Measurements from ENCODE around the gene CHN2.
"Not testable (repeated sequence)": the region's sequence is repeated elsewhere in the genome, so short reads cannot be mapped to it uniquely, and the experiment has no call there.

CHN2 gene

DNA sequence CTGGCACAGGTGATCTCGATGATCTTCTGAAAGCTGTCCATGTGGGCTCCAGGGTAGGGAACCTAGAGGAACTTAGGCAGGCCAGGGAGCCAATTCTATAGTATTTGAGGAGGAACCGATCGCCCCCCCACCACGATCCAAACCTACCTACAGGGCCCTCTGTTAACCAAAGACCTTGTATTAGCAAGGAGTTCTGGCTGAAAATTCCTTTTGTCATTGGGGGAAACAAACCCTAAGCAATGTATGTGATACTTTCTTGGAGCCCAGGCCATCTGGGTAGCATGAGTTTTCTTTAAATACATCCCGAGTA, 62.1 kb downstream of the CHN2 start:
- DNase-seq (ENCODE audit: low spot score): no peak

DNA sequence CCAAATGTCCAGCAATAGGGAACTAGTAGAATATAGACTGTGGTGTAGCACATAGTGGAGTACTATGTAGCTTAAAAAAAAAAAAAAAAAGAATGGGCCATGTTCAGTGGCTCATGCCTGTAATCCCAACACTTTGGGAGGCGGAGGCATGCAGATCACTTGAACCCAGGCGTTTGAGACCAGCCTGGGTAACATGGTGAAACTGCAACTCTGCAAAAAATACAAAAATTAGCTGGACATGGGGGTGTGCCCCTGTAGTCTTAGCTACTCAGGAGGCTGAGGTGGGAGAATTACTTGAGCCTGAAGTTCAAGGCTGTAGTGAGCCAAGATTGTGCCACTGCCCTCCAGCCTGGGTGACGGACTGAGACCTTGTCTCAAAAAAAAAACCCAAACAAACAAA, 64.4 kb downstream of the CHN2 start:
- no peak for DNase-seq (ENCODE audit: low spot score)

DNA sequence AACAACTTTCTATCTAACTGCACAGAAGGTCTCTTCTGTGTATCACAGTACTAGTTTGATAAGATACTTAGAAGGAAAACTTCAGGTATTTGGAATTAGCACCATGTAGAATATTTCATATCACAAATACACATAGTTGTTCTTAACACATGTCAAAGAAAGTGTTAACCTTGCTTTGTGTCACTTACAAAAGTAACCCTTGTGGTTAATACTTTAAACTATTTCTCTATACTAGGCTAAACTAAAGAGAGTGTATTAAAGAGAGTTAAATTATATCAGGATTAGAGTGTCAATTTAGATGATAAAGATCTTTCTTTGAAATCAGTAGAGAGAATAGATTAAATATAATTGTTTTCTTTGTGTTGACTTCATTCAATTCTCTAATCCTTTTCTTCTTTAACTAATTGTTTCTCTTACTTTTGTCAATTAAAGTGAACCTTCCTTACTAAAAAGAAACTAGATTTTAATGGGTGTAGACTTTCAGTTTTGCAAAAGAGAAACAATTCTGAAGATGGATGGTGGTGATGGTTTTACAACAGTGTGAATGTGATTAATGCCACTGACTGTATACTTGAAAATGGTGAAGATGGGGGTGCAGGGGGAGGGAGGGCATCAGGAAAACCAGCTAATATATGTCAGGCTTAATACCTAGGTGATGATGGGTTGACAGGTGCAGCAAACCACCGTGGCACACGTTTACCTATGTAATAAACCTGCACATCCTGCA, 67.8 kb downstream of the CHN2 start:
- DNase-seq (ENCODE audit: low spot score): no peak

DNA sequence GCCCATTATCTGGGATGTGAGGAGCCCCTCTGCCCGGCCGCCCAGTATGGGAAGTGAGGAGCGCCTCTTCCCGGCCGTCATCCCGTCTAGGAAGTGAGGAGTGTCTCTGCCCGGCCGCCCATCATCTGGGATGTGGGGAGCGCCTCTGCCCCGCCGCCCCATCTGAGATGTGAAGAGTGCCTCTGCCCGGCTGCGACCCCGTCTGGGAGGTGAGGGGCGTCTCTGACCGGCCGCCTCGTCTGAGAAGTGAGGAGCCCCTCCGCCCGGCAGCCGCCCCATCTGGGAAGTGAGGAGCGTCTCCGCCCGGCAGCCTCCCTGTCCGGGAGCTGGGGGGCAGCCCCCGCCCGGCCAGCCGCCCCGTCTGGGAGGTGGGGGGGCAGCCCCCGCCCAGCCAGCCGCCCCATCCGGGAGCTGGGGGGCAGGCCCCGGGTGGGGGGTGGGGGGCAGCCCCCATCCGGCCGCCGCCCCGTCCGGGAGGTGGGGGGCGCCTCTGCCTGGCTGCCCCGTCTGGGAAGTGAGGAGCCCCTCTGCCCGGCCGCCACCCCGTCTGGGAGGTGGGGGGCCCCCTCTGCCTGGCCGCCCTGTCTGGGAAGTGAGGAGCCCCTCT, 69.1 kb downstream of the CHN2 start:
- not testable (repeated sequence) for DNase-seq (ENCODE audit: low spot score)

DNA sequence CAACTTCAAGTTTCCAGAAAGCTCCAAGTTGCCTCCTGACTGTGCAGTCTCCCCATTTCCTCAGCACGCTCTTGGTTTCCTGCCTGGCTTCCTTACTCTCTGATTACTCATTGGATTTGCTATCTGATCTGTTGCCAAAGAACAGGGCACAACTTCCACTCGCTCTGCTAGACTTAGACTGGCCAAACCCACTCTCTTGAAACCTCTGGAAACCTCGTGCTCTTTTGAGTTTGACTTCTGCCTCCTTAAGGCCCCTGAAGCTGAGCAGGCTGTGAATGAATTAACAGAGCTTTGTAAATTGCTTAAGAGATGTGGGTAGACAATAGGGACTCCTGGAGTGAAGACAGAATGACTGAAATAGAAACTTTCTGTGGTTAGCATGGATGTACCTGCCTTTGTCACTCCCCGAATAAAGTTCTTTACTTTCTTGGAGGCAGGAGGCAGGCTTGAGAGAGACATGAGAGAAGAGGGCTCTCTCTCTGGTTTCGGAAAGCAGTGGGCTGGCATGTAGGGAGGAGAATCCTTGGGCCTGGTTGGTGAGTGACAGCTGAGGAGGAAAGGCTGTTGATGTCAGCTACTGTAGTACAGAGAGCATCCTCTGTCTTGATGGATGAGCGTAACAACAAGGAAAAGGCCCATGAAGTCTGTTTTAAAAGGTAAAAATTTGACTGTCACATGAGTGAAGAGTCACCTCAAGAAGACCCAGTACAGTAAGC, 70.8 kb downstream of the CHN2 start:
- no peak for DNase-seq (ENCODE audit: low spot score)

DNA sequence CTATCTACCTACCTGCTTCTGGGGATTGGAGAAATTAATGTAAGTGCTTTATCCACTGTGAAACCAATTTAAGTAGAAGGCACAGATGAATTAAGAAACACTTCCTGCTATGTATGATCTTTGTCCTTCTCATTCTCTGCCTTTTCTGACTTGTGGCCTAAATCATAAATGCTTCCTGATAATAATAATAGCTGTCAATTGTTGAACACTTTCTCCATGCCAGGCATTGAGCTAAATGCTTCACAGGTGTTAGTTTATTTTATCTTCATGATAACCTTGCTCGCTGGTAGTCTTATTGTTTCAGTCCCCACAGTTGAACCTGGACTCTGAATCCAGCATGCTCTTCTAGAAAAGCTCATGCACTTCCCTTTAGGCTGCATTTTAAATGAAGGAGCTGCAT, 75.4 kb downstream of the CHN2 start:
- no peak for DNase-seq (ENCODE audit: low spot score)

DNA sequence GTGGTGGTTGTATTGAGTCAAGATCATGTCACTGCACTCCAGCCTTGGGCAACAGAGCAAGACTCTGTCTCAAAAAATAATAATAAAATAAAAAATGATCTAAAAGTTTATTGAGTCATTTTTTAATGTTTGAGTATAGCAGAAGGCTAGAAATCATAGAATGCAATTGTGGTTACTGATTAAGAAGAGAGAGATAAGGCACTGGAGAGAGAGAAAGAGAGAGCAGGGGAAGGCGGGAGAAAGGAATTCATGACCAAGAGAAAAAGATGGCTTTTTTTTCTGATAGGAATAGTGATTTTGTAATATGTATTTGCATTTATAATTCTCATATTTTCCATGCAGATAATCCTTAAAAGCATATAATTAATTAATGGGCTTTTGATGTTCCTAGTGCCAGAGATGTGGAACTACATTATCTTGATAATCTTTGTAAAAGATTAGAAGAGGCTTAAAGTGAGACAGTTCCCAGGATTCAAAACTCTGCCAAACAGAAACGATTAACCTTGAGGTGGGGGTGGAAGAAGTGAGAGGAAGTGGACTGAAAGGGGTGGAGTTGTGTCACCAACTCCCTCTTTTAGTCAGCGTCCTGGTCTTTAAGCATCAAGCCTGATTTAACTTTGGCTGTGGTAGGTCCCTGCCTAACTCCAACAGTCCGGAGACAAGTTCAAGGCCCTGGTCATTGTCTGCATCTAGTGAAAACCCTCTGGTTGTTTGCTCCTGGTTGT, 76.2 kb downstream of the CHN2 start:
- no peak for DNase-seq (ENCODE audit: low spot score)

DNA sequence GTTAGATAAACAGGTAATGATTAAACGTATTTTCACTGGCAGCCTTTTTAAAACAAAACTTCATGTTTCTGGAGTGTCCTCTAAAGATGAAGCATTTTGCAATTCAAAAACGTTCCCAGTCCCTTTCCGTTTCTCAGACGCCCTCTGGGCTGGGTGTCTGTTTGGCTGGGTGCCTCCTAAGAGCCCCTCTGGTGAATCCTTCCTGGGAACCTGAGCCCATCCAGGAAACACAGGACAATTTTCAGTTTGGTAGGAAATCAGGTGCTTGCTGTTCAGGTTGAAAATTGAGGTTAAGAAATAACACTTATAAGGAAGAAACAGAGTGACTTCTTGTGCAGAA, 76.7 kb downstream of the CHN2 start:
- no peak for DNase-seq (ENCODE audit: low spot score)

DNA sequence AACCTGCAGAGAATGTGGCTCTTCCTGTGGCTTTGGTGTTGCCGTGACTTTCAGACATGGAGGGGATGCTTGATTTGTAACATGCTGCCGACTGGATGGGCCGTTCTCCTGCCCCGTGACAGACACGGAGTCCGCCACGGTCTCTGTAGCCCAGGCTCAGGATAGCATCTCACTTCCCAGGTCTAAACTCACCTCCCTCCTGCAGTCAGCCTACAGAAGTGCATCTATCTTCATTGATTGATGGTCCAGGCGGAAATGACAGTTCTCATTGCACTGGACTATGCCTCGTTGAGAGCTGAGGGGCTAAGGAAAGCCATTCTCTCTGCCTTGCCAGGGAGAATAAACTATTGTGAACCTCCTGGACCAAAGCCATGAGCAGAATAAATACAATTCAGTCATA, 77.5 kb downstream of the CHN2 start:
- DNase-seq (ENCODE audit: low spot score): no peak

DNA sequence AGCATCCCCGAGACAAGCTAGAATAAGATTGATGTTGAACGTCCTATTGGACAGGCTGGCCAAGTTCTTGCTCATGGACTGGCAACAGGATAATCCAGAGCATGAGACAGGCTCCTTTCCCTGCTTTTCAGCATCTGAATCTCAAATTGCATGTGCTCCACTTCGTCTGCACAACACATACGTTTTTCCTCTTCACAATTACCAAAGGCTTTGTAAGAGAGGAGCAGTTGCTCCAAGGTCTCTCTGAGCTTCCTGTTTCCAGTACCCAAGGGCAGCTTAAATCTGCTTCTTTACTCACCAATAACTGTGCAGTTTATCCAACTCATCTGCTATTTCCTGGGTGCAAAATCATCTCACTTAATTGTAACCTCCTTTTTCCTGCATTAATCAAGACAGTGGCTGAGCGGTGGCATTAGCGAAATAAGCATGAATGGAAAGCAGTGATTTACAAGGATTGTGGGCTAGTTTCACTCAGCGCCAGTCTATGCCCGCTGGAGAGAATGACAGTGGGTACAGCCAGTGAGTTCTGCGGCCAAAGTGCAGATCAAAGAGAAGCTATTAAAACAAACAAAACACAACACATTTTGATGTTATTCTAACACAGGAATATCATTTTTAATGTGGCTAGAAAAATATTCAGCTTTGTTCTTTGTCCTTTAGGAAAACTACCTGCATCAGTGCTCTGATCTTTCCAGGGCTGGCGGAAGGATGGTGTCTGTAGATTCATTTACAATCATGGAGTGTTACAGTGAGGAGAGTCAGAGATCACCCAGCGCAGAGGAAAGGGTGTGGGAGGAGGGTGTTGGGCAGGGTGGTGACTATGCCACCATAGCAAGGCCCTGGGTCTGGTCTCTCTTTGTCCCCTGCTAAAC, 79.8 kb downstream of the CHN2 start:
- DNase-seq (ENCODE audit: low spot score): no peak

DNA sequence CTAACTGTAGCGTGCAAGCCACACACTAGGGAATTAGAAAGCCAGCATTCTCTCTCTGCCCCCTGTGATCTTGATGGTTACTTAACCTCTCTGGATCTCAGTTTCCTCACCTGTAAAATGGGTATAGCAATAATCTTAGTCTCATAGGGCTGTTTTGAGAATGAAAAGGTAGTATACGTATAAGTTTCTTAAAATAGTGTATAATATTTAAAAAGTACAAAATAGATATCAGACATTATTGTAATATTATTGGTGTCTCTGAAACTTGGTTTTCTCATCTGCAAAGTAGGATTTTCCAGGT, 80.4 kb downstream of the CHN2 start:
- DNase-seq (ENCODE audit: low spot score): no peak

DNA sequence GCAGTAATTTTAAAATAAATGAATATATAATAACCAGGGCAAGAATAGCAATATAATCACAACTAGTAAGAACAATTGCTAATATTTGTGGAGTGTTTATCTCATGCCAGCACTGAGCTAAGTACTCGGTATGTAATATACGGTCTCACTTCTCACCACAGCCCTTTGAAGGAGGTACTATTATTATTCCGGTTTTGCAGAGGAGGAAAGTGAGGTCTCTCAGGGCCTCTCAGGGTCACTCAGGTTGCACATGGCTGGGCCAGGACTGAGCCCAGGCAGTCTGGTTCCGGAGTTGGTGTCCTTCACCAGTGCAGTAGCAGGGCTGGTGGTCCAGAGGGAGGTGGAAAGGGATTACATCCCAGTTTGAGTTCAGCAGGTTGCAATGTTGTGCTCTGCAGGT, 80.9 kb downstream of the CHN2 start:
- DNase-seq (ENCODE audit: low spot score): no peak

DNA sequence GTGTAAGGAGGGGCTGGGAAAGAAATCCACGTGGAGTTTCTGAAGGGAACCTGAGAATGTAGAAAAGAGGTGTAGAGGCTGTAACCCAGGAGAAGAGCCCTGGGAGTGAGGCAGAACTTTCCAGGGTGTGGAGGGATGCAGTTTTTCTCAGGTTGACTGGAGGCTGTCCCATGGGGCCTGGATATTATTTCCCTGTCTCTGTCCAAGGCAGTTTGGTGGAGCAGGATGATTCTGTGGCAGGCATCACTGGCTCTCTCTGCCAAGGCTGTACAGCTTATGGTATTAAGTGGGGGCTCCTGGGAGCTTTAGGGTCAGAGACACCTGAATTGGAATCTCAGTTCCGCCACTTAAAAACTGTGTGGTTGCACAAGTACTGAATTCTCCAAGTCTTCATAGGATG, 81.6 kb downstream of the CHN2 start:
- no peak for DNase-seq (ENCODE audit: low spot score)

DNA sequence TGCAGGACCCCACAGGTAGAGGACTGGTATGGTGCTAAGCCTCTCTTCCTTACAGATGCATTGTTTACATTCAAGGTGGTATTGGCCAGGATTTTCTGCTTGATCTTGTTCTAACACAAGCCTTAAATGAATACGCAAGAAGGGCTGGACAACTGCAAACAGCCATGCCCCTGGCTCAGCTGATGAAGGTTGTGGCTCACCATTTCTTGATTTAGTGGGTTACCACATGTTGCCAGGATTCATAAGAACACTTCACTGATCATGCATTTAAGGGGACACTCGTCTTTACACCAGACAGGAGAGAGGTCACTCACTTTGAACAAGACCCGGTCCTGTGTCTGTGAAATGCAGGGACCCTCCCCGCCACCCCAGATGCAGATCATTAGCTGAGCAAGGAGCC, 82.2 kb downstream of the CHN2 start:
- DNase-seq (ENCODE audit: low spot score): no peak

DNA sequence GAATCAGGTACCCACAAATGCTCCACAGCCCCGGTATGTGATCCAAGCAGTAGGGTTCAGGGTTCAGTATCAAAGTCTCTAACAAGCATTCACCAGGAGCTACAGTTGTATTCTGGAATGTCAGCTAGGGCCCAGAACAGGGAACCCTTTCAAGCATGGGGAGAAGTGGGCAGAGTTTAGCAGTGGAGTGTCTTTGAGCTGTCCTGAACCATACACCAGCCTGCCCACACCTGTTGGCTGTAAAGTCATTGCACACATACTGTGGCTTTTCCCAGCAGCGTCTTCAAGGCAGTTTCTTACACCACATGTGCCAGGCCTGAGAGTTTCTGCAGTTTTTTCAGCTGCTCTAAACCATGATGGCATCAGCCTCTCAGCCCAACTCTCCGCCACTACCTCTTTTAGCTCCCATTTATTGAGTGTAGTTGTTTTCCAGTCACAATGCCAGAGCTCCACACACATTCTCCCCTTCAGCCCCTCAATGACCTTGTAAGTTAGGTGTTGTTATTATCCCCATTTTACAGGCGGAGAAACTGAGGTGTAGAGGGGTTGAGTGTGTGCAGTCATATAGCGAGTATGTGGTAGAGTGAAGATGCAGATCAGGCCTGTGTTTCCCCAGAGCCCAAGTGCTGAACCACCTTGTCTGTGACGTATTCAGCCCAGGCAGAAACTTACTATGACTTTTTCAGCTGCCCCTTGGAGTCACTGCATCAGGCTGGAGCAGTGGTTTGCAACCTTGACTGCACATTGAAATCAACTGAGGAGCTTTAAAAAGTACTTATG, 83.1 kb downstream of the CHN2 start:
- no peak for DNase-seq (ENCODE audit: low spot score)

DNA sequence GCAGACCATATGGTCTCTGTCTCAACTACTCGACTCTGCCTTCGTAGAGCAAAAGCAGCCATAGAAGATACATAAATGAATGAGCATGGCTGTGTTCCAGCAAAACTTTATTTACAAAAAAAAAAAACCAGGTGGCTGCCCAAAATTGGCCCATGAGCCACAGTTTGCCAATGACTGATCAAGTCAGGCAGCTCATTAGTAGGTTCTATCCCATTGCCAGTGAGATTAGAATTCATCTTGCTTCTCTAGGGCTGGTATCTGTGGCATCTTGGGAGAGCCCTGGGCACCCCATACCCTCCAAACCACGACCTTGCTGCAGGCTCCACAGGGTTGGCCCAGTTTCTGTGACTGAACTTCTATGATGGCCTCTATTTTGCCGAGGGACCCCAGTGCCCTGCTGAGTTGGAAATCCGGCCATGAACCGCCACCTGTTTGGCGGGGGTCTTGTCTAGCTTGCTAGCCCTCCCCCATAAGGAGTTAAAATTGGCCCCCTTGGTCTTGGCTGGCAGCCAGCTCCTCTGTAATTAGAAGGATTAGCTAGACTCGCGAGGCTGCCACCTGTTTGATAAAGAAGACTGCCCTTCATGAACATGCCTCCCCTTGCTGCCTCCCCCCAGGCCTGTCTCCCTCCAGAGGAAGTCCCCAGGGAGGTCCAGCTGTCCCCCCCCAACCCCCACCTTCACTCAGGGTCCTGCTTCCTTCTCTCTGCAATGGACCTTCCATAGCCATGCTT, 83.9 kb downstream of the CHN2 start:
- no peak for DNase-seq (ENCODE audit: low spot score)

DNA sequence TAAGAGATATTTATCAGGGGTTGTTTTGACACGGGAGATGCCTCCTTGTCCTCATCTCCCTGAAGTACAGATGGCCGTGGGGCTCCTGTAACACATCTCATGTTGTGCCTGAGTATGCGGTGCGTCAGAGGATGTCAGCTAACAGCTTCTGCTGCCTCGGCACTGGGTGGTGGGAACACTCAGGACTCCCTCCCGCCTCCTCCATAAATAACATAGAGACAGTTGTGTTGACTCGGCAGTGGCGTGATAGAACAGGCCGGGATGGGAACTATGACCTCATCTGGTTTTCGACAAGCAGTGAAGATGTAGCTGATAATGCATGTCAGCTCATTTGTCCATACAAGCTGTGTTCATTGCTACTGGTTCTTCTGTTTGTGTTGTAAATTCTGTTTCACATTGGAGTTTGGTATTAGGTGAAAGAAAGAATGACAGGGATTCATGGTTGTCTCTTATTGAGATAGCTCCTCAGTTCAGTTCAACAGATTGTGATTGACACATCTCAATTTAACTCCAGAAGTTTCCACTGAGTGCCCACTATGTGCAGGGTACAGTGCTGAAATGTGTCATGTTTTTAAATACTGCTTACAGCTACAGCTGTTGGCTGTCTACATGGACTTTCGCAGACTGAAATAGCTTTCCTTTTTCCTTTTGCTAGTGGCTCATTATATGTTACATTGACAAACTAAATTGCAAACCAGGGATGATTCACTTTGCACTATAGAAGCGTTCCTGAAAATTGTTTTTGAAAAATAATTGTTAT, 87.4 kb downstream of the CHN2 start:
- DNase-seq (ENCODE audit: low spot score): no peak

DNA sequence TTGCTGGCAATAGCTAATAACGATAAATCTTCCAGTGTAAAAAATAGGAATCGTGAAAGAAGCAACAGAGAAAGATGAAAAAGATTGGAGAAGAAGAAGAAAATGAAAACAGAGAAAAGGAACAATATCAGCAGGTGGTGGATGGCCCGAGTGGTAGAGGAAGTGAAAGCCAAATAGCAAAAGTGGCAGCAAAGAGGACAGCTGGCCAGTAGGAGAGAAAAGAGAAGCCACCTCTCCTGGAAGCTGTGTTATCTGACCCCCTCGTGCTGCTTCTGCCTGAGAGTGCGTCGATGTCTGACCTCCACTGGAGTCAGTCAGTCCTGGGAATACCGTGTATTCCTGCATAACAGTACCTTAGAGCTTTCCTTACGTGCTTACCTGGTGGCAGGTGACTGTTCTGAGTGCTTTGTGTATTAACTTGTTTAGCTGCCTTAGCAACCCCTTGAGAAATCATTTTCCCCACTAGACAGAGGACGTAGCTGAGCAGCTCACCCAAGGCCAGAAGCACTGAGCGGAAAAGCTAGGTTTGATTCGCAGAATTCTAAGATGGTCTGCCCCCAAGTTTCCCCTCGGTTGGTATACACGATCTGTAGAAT, 88.3 kb downstream of the CHN2 start:
- no peak for DNase-seq (ENCODE audit: low spot score)

DNA sequence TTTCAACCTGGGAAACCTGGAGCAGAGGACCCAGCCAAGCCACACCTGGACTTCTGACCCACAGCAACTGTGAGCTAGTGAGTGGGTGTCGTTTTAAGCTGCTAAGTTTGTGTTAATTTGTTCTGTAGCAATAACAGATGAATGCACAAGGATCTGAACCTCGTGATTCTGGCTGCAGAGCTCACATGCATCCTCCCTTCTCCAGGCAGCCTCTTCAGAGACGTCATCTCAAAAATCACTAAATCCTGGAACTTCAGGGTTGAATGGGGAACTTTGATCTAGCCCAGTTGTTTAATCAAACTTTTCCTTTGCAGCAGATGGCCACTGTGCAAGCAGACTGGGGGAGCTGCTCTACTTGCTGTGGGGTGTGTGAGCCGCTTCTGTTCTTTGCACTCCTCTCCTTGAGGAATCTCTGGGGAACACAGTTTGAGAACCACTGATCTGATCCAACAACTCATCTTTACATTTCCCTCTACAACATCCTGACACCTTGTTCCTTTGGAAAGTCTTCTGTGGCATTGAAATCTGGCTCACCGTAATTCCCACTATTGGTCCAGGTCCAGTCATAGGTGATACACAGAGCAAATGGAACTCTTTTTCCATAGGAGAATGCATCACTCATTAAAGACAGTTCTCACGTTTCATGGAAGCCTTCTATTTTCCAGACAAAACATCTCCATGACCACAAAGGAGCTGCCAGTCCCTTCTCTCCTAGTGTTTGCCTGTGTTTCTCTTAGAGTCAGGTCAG, 90.3 kb downstream of the CHN2 start:
- DNase-seq (ENCODE audit: low spot score): no peak
